ENCODE results near the gene PKNOX2.

PKNOX2 gene

GRCh38 chr11:125299821-125300220, 135.3 kb downstream of the PKNOX2 start:
- H3K4me1 ChIP-seq (ENCODE audit: control insufficient read depth in 5 of 5, insufficient read depth in 5 of 5, low read length in 5 of 5), result peaks cover 0 to 6% (median 3%) of the 10 kb centered on the region in 5 donors
- H3K4me3 ChIP-seq (ENCODE audit: low read depth in 1 of 5, low read length in 5 of 5), result no peak overlapping the region
- no peaks in the 10 kb centered on the region for H3K9me3 ChIP-seq (ENCODE audit: control insufficient read depth in 5 of 5, low read length in 5 of 5)
- H3K9ac ChIP-seq (ENCODE audit: low read length in 5 of 5), result no peak overlapping the region
- H3K36me3 ChIP-seq (ENCODE audit: control insufficient read depth in 5 of 5, insufficient read depth in 5 of 5, low read length in 5 of 5), result no peaks in the 10 kb centered on the region
- no peak overlapping the region for H3K27ac ChIP-seq (ENCODE audit: low read depth, low read length)
- peaks cover 0 to 2% (median 0%) of the 10 kb centered on the region in 5 donors for H3K27me3 ChIP-seq (ENCODE audit: control insufficient read depth in 5 of 5, insufficient read depth in 4 of 5, low read length in 5 of 5)

- H3K27me3 ChIP-seq (ENCODE audit: control insufficient read depth in 5 of 5, insufficient read depth in 4 of 5, low read length in 5 of 5), result no peaks in the 10 kb centered on the region
- no peak overlapping the region for H3K9ac ChIP-seq (ENCODE audit: low read length in 5 of 5)
- no peaks in the 10 kb centered on the region for H3K9me3 ChIP-seq (ENCODE audit: control insufficient read depth in 5 of 5, low read length in 5 of 5)
- H3K4me1 ChIP-seq (ENCODE audit: control insufficient read depth in 5 of 5, insufficient read depth in 5 of 5, low read length in 5 of 5), result peaks cover 0 to 6% (median under 1%) of the 10 kb centered on the region in 5 donors
- H3K4me3 ChIP-seq (ENCODE audit: low read depth in 1 of 5, low read length in 5 of 5), result no peak overlapping the region
- H3K36me3 ChIP-seq (ENCODE audit: control insufficient read depth in 5 of 5, insufficient read depth in 5 of 5, low read length in 5 of 5), result no peaks in the 10 kb centered on the region
- no peak overlapping the region for H3K27ac ChIP-seq (ENCODE audit: low read depth, low read length)
Observed at GRCh38 chr11:125300791-125301218, 136.3 kb downstream of the PKNOX2 start.

DNA sequence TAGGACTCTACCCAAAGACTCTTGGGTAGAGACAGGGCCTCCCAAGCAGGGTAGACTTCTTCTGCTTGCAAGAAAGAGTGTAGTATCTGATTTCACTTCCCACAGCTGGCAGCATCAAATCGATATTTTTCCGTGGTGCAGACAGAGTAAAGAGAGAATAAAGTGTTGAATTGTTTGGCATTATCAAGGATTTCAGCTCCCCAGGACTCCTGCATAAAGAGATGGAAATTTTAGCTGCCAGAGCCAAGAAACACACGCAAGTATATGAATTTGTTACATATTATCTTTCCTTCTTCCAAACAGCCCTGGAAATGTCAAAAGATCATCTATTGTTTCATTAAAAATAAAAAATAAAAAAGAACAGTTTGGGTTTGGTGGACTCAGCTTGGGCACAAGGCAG, 136.8 kb downstream of the PKNOX2 start:
- H3K27ac ChIP-seq (ENCODE audit: low read depth, low read length), result no peak overlapping the region
- no peak overlapping the region for H3K4me3 ChIP-seq (ENCODE audit: low read depth in 1 of 5, low read length in 5 of 5)
- H3K4me1 ChIP-seq (ENCODE audit: control insufficient read depth in 5 of 5, insufficient read depth in 5 of 5, low read length in 5 of 5), result peaks cover 0 to 6% (median 0%) of the 10 kb centered on the region in 5 donors
- H3K36me3 ChIP-seq (ENCODE audit: control insufficient read depth in 5 of 5, insufficient read depth in 5 of 5, low read length in 5 of 5), result no peaks in the 10 kb centered on the region
- no peak overlapping the region for H3K9ac ChIP-seq (ENCODE audit: low read length in 5 of 5)
- H3K27me3 ChIP-seq (ENCODE audit: control insufficient read depth in 5 of 5, insufficient read depth in 4 of 5, low read length in 5 of 5), result no peaks in the 10 kb centered on the region
- H3K9me3 ChIP-seq (ENCODE audit: control insufficient read depth in 5 of 5, low read length in 5 of 5), result no peaks in the 10 kb centered on the region

- Histone ChIP-seq H3K9me3 (ENCODE audit: control insufficient read depth in 5 of 5, low read length in 5 of 5) (no peaks in the 10 kb centered on the region), H3K27ac (ENCODE audit: low read depth, low read length) (no peak overlapping the region), H3K4me3 (ENCODE audit: low read depth in 1 of 5, low read length in 5 of 5) (no peak overlapping the region), H3K4me1 (ENCODE audit: control insufficient read depth in 5 of 5, insufficient read depth in 5 of 5, low read length in 5 of 5) (peaks cover 0 to 6% (median 0%) of the 10 kb centered on the region in 5 donors), H3K9ac (ENCODE audit: low read length in 5 of 5) (no peak overlapping the region), H3K27me3 (ENCODE audit: control insufficient read depth in 5 of 5, insufficient read depth in 4 of 5, low read length in 5 of 5) (no peaks in the 10 kb centered on the region), H3K36me3 (ENCODE audit: control insufficient read depth in 5 of 5, insufficient read depth in 5 of 5, low read length in 5 of 5) (no peaks in the 10 kb centered on the region)
Observed at GRCh38 chr11:125303186-125303585, 138.6 kb downstream of the PKNOX2 start.

GRCh38 chr11:125303694-125304093, 139.1 kb downstream of the PKNOX2 start:
- Histone ChIP-seq H3K27ac (ENCODE audit: low read depth, low read length) (no peak overlapping the region), H3K9ac (ENCODE audit: low read length in 5 of 5) (no peak overlapping the region), H3K36me3 (ENCODE audit: control insufficient read depth in 5 of 5, insufficient read depth in 5 of 5, low read length in 5 of 5) (no peaks in the 10 kb centered on the region), H3K4me3 (ENCODE audit: low read depth in 1 of 5, low read length in 5 of 5) (no peak overlapping the region), H3K9me3 (ENCODE audit: control insufficient read depth in 5 of 5, low read length in 5 of 5) (no peaks in the 10 kb centered on the region), H3K27me3 (ENCODE audit: control insufficient read depth in 5 of 5, insufficient read depth in 4 of 5, low read length in 5 of 5) (no peaks in the 10 kb centered on the region), H3K4me1 (ENCODE audit: control insufficient read depth in 5 of 5, insufficient read depth in 5 of 5, low read length in 5 of 5) (peaks cover 0 to 6% (median 0%) of the 10 kb centered on the region in 5 donors)

GRCh38 chr11:125304136-125304535, 139.6 kb downstream of the PKNOX2 start:
- Histone ChIP-seq H3K36me3 (ENCODE audit: control insufficient read depth in 5 of 5, insufficient read depth in 5 of 5, low read length in 5 of 5) (no peaks in the 10 kb centered on the region), H3K4me3 (ENCODE audit: low read depth in 1 of 5, low read length in 5 of 5) (no peak overlapping the region), H3K4me1 (ENCODE audit: control insufficient read depth in 5 of 5, insufficient read depth in 5 of 5, low read length in 5 of 5) (peaks cover 0 to 6% (median 0%) of the 10 kb centered on the region in 5 donors), H3K9me3 (ENCODE audit: control insufficient read depth in 5 of 5, low read length in 5 of 5) (no peaks in the 10 kb centered on the region), H3K9ac (ENCODE audit: low read length in 5 of 5) (no peak overlapping the region), H3K27ac (ENCODE audit: low read depth, low read length) (no peak overlapping the region), H3K27me3 (ENCODE audit: control insufficient read depth in 5 of 5, insufficient read depth in 4 of 5, low read length in 5 of 5) (no peaks in the 10 kb centered on the region)

DNA sequence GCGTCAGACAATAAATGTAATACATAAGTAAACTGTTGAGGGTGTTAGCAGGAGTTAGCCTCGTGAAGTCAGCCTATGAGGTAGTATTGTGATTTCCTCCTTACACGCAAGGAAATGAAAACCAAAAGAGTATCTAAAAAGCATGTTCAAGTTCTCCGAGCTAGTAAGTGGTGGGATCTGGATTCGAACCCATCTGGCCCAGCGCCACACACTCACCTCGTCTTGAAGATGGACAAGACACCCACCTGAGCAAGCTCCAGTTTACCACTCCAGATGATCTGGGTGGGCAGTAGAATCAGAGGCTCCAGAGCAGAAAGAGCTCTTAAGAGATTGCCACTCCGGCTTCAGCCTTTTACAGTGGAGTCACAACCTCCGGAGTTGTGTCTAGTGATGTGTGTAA, 140.3 kb downstream of the PKNOX2 start:
- Histone ChIP-seq H3K4me1 (ENCODE audit: control insufficient read depth in 5 of 5, insufficient read depth in 5 of 5, low read length in 5 of 5) (peaks cover 0 to 6% (median 0%) of the 10 kb centered on the region in 5 donors), H3K36me3 (ENCODE audit: control insufficient read depth in 5 of 5, insufficient read depth in 5 of 5, low read length in 5 of 5) (no peaks in the 10 kb centered on the region), H3K9me3 (ENCODE audit: control insufficient read depth in 5 of 5, low read length in 5 of 5) (no peaks in the 10 kb centered on the region), H3K27me3 (ENCODE audit: control insufficient read depth in 5 of 5, insufficient read depth in 4 of 5, low read length in 5 of 5) (no peaks in the 10 kb centered on the region), H3K27ac (ENCODE audit: low read depth, low read length) (no peak overlapping the region), H3K4me3 (ENCODE audit: low read depth in 1 of 5, low read length in 5 of 5) (no peak overlapping the region), H3K9ac (ENCODE audit: low read length in 5 of 5) (no peak overlapping the region)

- Histone ChIP-seq H3K27ac (ENCODE audit: low read depth, low read length) (no peak overlapping the region), H3K9ac (ENCODE audit: low read length in 5 of 5) (no peak overlapping the region), H3K9me3 (ENCODE audit: control insufficient read depth in 5 of 5, low read length in 5 of 5) (no peaks in the 10 kb centered on the region), H3K27me3 (ENCODE audit: control insufficient read depth in 5 of 5, insufficient read depth in 4 of 5, low read length in 5 of 5) (no peaks in the 10 kb centered on the region), H3K4me3 (ENCODE audit: low read depth in 1 of 5, low read length in 5 of 5) (no peak overlapping the region), H3K36me3 (ENCODE audit: control insufficient read depth in 5 of 5, insufficient read depth in 5 of 5, low read length in 5 of 5) (no peaks in the 10 kb centered on the region), H3K4me1 (ENCODE audit: control insufficient read depth in 5 of 5, insufficient read depth in 5 of 5, low read length in 5 of 5) (peaks cover 0 to 6% (median 0%) of the 10 kb centered on the region in 5 donors)
Observed at GRCh38 chr11:125305345-125305744, 140.8 kb downstream of the PKNOX2 start.

DNA sequence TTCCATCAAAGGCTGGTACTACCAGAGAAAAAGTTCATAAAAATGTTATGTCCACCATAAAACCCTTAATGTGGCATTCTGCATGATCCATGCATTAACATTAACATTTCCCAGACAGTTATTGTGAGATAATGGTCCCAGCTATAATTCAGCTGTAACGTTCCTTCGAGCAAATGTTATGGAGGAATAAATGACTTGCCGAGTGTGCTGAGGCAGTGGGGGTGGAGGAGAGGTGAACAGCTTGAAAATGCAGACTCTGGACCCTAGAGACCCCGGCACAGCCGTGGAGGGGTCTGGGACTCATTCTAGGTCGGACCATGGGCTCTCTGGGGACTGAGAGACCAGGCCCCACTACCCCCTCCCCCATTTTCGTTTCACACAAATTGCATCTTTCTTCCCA, 141.9 kb downstream of the PKNOX2 start:
- H3K4me3 ChIP-seq (ENCODE audit: low read depth in 1 of 5, low read length in 5 of 5), result no peak overlapping the region
- H3K27ac ChIP-seq (ENCODE audit: low read depth, low read length), result no peak overlapping the region
- H3K4me1 ChIP-seq (ENCODE audit: control insufficient read depth in 5 of 5, insufficient read depth in 5 of 5, low read length in 5 of 5), result no peaks in the 10 kb centered on the region
- no peaks in the 10 kb centered on the region for H3K27me3 ChIP-seq (ENCODE audit: control insufficient read depth in 5 of 5, insufficient read depth in 4 of 5, low read length in 5 of 5)
- H3K36me3 ChIP-seq (ENCODE audit: control insufficient read depth in 5 of 5, insufficient read depth in 5 of 5, low read length in 5 of 5), result no peaks in the 10 kb centered on the region
- no peak overlapping the region for H3K9ac ChIP-seq (ENCODE audit: low read length in 5 of 5)
- no peaks in the 10 kb centered on the region for H3K9me3 ChIP-seq (ENCODE audit: control insufficient read depth in 5 of 5, low read length in 5 of 5)

- no peak overlapping the region for H3K4me3 ChIP-seq (ENCODE audit: low read depth in 1 of 5, low read length in 5 of 5)
- no peaks in the 10 kb centered on the region for H3K9me3 ChIP-seq (ENCODE audit: control insufficient read depth in 5 of 5, low read length in 5 of 5)
- H3K9ac ChIP-seq (ENCODE audit: low read length in 5 of 5), result no peak overlapping the region
- no peaks in the 10 kb centered on the region for H3K4me1 ChIP-seq (ENCODE audit: control insufficient read depth in 5 of 5, insufficient read depth in 5 of 5, low read length in 5 of 5)
- H3K27ac ChIP-seq (ENCODE audit: low read depth, low read length), result no peak overlapping the region
- no peaks in the 10 kb centered on the region for H3K36me3 ChIP-seq (ENCODE audit: control insufficient read depth in 5 of 5, insufficient read depth in 5 of 5, low read length in 5 of 5)
- H3K27me3 ChIP-seq (ENCODE audit: control insufficient read depth in 5 of 5, insufficient read depth in 4 of 5, low read length in 5 of 5), result peaks cover 0 to 5% (median 0%) of the 10 kb centered on the region in 5 donors
Observed at GRCh38 chr11:125308246-125308645, 143.7 kb downstream of the PKNOX2 start.

DNA sequence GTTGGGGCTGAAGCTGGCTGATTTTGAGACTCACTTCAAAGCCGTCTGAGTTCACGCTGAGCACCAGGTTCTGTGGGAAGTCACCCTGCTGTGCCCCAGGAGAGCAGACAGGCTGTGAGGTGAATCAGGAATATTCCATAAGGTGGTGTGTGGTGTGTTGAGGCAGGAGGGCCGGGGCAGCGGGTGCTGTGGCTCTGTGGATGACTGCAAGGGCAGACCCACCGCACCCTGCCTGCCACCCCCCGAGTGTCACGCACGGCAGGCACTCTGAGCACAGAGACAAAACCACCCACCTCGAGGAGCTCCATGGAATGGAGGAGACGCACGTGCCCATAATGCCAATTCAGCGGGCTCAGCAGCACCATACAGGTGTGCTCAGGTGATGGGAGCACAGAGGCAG, 147.8 kb downstream of the PKNOX2 start:
- peaks cover 0 to 9% (median 5%) of the 10 kb centered on the region in 5 donors for H3K4me1 ChIP-seq (ENCODE audit: control insufficient read depth in 5 of 5, insufficient read depth in 5 of 5, low read length in 5 of 5)
- H3K9ac ChIP-seq (ENCODE audit: low read length in 5 of 5), result no peak overlapping the region
- H3K27ac ChIP-seq (ENCODE audit: low read depth, low read length), result no peak overlapping the region
- no peaks in the 10 kb centered on the region for H3K36me3 ChIP-seq (ENCODE audit: control insufficient read depth in 5 of 5, insufficient read depth in 5 of 5, low read length in 5 of 5)
- H3K4me3 ChIP-seq (ENCODE audit: low read depth in 1 of 5, low read length in 5 of 5), result no peak overlapping the region
- H3K27me3 ChIP-seq (ENCODE audit: control insufficient read depth in 5 of 5, insufficient read depth in 4 of 5, low read length in 5 of 5), result peaks cover 0 to 5% (median 0%) of the 10 kb centered on the region in 5 donors
- H3K9me3 ChIP-seq (ENCODE audit: control insufficient read depth in 5 of 5, low read length in 5 of 5), result no peaks in the 10 kb centered on the region

Measured in subcutaneous abdominal adipose tissue (tissue), 5 donors.